Fibroblast of the aortic adventitia (primary cell): ENCODE measurements around the gene ZNF221. TPM values are rescaled to one million over a fixed set of nuclear protein-coding genes. Genes with fewer than 3 reads are reported as not detected.

Experiments used
- DNase-seq: peaks from one replicate; pipeline ENCODE4 v3.0.0-alpha.2; 2010; ENCODE audit warnings: low read depth
- H3K4me3 ChIP-seq: 2 replicates; pipeline ENCODE4 v1.5.1; 2011; ENCODE audit warnings: low read depth, mild to moderate bottlenecking, control low read depth, low read length, moderate library complexity
- total RNA-seq: library from RNA; depleted of rRNA; stranded (reverse); fragments of >200 nt; gene quantifications from 2 replicates; pipeline ENCODE4 v1.2.3, GENCODE V29; 2012; ENCODE audit warnings: low replicate concordance
- TF ChIP-seq, protein P1 (sequence below): IDR thresholded peaks from 2 replicates; pipeline ENCODE4 v1.5.1; 2011; ENCODE audit warnings: mild to moderate bottlenecking, low read length, control low read depth, inconsistent platforms; ENCODE audit not compliant: insufficient read depth

ZNF221 gene
- total RNA-seq, 1 donor, result 8.7 TPM

DNA sequence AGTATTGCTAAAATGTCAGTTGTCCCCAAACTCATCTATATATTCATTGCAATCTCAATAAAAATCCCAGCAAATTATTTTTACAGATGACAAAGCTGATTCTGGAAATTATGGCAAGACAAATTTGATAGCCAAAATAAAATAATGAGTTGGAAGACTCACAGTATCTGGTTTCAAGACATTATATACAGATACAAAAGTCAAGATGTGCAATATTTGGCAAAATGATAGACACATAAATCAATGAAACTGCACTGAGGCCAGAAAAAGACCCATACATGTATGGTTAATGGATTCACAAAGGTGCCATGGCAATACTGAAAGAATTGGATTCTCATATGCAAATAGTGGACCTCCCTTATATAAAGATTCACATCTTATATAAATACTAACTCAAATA, 40.1 kb upstream of the ZNF221 start:
- DNase-seq, result no peak
- no peak overlapping the region for H3K4me3 ChIP-seq
- TF ChIP-seq, protein P1, sequence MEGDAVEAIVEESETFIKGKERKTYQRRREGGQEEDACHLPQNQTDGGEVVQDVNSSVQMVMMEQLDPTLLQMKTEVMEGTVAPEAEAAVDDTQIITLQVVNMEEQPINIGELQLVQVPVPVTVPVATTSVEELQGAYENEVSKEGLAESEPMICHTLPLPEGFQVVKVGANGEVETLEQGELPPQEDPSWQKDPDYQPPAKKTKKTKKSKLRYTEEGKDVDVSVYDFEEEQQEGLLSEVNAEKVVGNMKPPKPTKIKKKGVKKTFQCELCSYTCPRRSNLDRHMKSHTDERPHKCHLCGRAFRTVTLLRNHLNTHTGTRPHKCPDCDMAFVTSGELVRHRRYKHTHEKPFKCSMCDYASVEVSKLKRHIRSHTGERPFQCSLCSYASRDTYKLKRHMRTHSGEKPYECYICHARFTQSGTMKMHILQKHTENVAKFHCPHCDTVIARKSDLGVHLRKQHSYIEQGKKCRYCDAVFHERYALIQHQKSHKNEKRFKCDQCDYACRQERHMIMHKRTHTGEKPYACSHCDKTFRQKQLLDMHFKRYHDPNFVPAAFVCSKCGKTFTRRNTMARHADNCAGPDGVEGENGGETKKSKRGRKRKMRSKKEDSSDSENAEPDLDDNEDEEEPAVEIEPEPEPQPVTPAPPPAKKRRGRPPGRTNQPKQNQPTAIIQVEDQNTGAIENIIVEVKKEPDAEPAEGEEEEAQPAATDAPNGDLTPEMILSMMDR, result no peak

DNA sequence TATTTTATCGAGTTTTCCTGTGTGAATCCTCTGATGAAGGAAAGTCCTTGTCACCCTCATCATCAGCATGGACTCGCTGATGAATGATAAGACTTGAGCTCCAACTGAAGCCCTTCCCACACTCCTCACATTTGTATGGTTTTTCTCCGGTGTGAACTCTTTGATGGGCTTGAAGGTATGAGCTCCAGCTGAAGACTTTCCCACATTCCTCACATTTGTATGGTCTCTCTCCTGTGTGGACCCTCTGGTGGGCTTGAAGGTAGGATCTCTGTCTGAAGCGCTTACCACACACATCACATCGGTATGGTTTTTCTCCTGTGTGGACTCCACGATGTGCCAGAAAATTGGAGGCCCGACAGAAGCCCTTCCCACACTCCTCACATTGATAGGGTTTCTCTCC, 37.6 kb upstream of the ZNF221 start:
- TF ChIP-seq, protein P1, result no peak
- DNase-seq, result no peak
- H3K4me3 ChIP-seq, result no peak overlapping the region

DNA sequence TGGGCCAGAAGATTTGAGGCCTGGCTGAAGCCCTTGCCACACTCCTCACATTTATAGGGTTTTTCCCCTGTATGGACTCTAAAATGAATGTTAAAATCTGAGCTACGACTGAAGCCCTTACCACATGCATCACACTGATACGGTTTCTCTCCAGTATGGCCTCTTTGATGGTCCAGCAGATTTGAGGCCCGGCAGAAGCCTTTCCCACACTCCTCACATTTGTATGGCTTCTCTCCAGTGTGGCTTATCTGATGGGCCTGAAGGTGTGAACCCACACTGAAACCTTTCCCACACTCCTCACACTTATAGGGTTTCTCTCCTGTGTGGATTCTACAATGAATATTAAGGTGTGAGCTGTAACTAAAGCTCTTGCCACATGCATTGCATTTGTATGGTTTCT, 37.0 kb upstream of the ZNF221 start:
- TF ChIP-seq, protein P1, result no peak
- H3K4me3 ChIP-seq, result no peak overlapping the region
- DNase-seq, result no peak

DNA sequence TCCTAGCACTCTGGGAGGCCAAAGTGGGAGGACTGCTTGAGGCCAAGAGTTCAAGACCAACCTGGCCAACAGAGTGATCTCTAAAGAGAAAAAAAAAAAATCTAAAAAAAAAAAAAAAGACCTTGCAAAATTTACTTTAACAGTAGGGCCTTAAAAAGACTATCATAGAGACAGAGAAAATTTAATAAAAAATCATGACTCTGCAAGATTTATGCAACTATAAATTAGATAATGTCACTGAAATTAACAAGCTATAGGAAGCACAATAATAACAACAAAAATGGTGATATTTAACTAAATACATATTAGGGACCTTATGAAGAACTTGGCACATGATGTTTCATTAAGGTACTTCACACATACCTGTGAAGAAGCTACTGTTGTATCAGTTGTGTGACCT, 27.2 kb upstream of the ZNF221 start:
- TF ChIP-seq, protein P1, result no peak
- DNase-seq, result no peak
- H3K4me3 ChIP-seq, result no peak overlapping the region

DNA sequence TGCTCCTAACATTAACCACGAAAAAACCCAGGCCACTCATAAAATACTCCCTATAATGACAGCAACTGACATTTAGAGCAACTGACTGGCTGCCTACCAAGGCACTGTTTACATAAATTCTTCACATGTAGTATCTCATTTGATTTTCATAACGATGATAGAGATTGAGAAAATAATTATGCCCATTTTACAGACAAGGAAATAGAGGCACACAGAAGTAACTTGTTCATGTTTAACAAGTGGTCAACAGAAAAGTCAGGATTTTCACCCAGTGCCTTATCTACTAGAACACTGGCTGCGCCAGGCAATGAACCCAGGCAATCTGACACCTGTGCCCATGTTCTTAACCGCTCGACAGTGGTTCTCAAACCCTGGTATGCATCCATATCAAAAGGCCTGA, 22.2 kb upstream of the ZNF221 start:
- no peak for DNase-seq
- TF ChIP-seq, protein P1, result no peak

DNA sequence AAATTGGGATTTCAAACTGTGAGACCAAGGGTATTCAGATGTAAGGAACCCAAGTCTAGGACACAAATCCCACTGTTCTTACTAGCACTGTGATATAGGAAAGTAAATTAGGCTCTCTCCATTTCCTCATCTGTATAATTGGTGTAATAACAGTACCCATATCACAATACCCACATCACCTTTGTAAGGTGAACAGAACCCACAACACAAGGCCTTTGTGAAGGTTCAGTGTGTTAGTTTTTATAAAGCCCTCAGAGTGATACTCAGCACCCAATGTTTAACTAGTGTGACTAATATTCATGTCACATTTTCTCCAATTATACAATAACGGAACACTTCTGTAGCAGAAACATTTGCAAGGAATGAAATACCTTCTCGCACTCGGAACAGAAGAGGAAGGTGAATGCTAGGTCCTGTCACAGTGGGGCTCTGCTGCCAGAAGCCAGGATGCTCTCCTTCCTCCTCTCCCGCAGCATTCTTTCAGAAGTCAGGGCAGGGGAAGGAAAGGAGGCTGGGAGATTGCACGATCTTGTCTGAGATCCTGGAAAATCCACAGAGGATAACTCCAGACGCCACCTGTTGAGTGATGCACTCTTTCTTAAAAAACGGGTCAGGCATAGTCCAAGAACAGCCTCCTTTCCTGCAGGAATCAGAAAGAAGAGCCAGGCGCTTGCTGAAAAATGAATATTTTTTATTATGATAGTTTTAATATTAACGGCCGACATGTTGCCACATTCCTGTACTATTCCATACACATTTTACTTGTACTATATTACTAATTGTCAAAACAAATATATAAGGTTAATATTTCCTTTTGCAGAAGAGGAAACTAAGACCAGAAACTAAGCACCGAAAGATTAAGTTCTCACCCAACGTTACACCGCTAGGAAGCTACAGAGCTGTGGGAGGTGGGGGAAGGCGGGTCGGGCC, 16.7 kb upstream of the ZNF221 start:
- H3K4me3 ChIP-seq, result peak overlapping the region; percentile 81
- peak; percentile 16 for DNase-seq
- TF ChIP-seq, protein P1, result peak; percentile 21

More for the DNA sequence above, 22.2 kb upstream of the ZNF221 start:
- no peak overlapping the region for H3K4me3 ChIP-seq
